Melanocyte of skin (primary cell): ENCODE data around the gene DDX10. TPM values are rescaled to one million over a fixed set of nuclear protein-coding genes. Genes with fewer than 3 reads are reported as not detected.

Experiments
- total RNA-seq, 2 donors: library from RNA; depleted of rRNA; stranded (reverse); fragments of >200 nt; gene quantifications; 2 replicates each; pipeline ENCODE4 v1.2.3, GENCODE V29; 2012

The DDX10 gene
- 10 to 100 TPM; 10.7 to 20.0 TPM for total RNA-seq

DNA sequence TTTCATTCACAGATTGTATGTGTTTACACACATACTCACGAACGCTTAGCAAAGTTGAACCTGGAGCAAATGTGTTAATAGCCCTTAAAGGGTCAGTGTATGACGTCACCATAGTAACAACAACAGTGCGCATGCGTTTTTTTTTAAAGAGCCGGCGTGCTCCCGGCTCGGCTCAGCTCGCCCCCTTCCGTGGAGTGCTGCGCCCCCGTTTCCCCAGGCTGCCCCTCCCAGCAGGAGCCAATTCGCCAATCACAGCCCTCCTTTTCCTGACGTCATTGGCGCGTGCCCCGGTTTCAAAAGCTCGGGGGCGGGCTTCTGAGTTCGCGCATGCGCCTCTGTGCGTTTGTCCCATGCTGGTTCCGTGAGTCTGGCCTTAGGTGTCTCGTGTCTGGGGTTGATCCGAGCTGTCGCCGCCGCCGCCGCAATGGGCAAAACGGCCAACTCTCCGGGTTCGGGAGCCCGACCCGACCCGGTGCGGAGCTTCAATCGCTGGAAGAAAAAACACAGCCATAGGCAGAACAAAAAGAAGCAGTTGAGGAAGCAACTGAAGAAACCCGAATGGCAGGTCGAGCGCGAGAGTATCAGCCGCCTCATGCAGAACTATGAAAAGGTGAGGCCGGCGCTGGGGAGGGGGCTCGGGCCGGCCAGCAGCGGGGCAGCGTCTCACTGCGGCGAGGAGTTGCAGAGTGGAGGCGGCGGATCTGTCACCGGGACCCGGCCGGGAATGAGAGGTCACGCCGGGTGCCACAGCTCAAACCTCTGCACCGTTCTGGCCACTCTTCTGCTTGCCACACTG lies at the start of gene DDX10:
Gene DDX10, plus strand, starts transcription at position 340 of the 796 bp plus-strand sequence. Its CDS starts 85 bp downstream, at position 425.

Other genes starting within 250 kb of the DDX10 start
- gene C11orf65, start 197.5 kb upstream of the DDX10 start, total RNA-seq = 1 to 10 TPM in 1 of 2 donors, under 1 TPM in 1; 0.33 to 1.0 TPM
- gene POGLUT3, start 166.7 kb upstream of the DDX10 start, total RNA-seq = 10 to 100 TPM; 11.0 to 31.0 TPM
- under 1 TPM; under 0.01 TPM for gene EXPH5, start 71.3 kb upstream of the DDX10 start, total RNA-seq